ENCODE results near the gene HMX1.

Gene HMX1

GRCh38 chr4:8912506-8912905 lies 40.9 kb upstream of the HMX1 start:
- H3K4me3 ChIP-seq (ENCODE audit: low read length) = no peak overlapping the region
- no peak for DNase-seq (ENCODE audit: low read depth)
- TF ChIP-seq CTCF (IDR thresholded peaks at IDR 0.05; ENCODE audit: insufficient read depth, low read depth, low read length, missing control alignments) = no peak

- DNase-seq (ENCODE audit: low read depth) = no peak
- H3K4me3 ChIP-seq (ENCODE audit: low read length) = no peak overlapping the region
- no peak for TF ChIP-seq CTCF (IDR thresholded peaks at IDR 0.05; ENCODE audit: insufficient read depth, low read depth, low read length, missing control alignments)
Observed at GRCh38 chr4:8912089-8912455, 40.4 kb upstream of the HMX1 start.

DNA sequence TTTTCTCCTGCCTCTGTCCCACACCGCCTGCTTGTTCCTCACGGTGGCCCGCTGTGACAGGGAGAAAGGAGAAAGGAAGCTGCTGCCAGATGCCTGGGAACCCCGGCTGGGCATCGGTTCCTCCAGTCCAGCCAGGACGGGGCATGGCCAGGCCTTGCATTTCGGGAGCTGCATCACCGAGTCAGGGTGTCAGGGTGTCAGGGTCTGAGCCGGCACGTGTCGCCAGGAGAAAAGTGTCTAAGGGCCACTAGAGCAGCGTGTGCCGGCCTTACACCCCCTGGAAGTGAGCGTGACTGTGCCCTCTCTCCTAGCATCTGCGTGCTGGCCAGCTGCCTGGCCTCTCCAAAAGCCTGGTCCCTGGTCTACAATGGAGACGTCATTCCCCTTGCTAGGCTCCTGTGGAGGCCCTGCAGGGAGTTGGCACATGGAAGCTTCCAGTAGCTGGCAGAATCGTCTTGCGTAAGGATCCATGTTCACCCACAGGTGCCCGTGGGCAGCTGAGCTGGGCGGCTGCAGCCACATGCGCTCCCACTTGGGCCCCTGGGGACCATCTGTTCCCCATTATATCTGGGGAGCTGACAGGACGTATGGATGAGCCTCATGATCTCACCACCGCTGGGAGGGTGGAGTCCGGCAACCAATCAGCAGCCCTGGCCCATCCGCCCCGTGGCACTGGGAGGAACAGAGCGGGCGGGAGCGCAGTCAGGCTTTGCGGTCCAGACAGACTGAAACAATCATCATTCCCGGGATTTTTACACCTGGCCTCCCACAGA lies 39.9 kb upstream of the HMX1 start:
- H3K4me3 ChIP-seq (ENCODE audit: low read length) = no peak overlapping the region
- TF ChIP-seq CTCF (IDR thresholded peaks at IDR 0.05; ENCODE audit: insufficient read depth, low read depth, low read length, missing control alignments) = no peak
- DNase-seq (ENCODE audit: low read depth) = no peak

DNA sequence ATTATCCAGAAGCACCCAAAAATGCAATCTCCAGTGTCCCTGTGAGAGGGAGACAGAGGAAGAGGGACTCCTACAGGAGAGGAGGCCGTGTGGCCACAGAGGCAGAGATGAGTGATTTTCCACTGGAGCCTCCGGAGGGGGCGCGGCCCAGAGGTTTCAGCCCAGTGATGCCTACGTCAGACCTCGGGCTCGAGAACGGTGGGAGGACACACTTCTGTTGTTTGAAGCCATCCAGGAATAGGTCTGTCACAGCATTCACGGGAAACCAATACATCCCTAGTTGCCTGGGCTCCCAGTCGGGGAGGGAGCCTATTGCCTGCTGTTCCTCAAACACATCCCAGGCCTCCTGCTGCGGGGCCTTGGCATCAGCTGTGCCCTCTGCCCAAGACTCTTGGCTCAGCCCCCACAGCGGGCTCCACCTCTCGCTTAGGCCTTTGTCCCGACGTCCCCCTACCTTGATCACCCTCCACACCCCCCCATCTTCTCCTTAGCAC lies 39.2 kb upstream of the HMX1 start:
- H3K4me3 ChIP-seq (ENCODE audit: low read length) = no peak overlapping the region
- no peak for TF ChIP-seq CTCF (IDR thresholded peaks at IDR 0.05; ENCODE audit: insufficient read depth, low read depth, low read length, missing control alignments)
- no peak for DNase-seq (ENCODE audit: low read depth)

GRCh38 chr4:8910100-8910821 lies 38.6 kb upstream of the HMX1 start:
- no peak for TF ChIP-seq CTCF (IDR thresholded peaks at IDR 0.05; ENCODE audit: insufficient read depth, low read depth, low read length, missing control alignments)
- DNase-seq (ENCODE audit: low read depth) = no peak
- no peak overlapping the region for H3K4me3 ChIP-seq (ENCODE audit: low read length)

DNA sequence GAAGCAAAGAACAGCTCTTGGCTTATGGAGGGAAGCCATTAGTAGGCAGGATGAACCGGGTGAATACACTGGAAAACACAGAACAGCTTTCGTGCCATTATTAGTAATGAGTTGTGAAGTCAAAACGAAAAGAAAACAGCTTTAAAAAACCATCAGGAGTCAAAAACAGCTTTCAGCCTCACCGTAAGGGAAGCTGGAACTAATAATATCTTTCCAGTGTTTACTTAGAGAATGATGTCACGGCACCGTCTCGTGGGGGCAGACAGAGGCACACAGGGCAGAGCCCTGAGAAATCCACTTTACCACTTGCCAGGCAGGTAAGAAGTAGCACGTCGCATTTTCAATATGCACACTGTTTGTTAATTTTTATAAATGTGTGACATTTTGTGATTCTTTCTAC lies 37.9 kb upstream of the HMX1 start:
- no peak for TF ChIP-seq CTCF (IDR thresholded peaks at IDR 0.05; ENCODE audit: insufficient read depth, low read depth, low read length, missing control alignments)
- no peak for DNase-seq (ENCODE audit: low read depth)
- H3K4me3 ChIP-seq (ENCODE audit: low read length) = no peak overlapping the region
